Measurements from ENCODE around the gene MRPS25.

MRPS25 gene

GRCh38 chr3:15081960-15082664 is 17.0 kb upstream of the MRPS25 start:
- no peak for FAIRE-seq

GRCh38 chr3:15079091-15079490 is 14.0 kb upstream of the MRPS25 start:
- FAIRE-seq, result no peak

GRCh38 chr3:15074500-15074899 is 9.4 kb upstream of the MRPS25 start:
- no peak for FAIRE-seq

GRCh38 chr3:15071699-15072098 is 6.6 kb upstream of the MRPS25 start:
- FAIRE-seq, result no peak

- no peak for FAIRE-seq
These were observed 4.3 kb upstream of the MRPS25 start for GRCh38 chr3:15069441-15069840.

GRCh38 chr3:15066467-15066866 is 1.4 kb upstream of the MRPS25 start:
- no peak for FAIRE-seq

GRCh38 chr3:15065550-15066007 is 464 bp upstream of the MRPS25 start:
- FAIRE-seq, result no peak

GRCh38 chr3:15064299-15064834 is 748 bp downstream of the MRPS25 start:
- FAIRE-seq, result no peak

- FAIRE-seq, result no peak
These were observed 1.3 kb downstream of the MRPS25 start for GRCh38 chr3:15063656-15064286.

GRCh38 chr3:15063238-15063637 is 1.9 kb downstream of the MRPS25 start:
- no peak for FAIRE-seq

GRCh38 chr3:15060029-15060428 is 5.1 kb downstream of the MRPS25 start:
- FAIRE-seq, result no peak

- FAIRE-seq, result no peak
These were observed 8.3 kb downstream of the MRPS25 start for GRCh38 chr3:15056676-15057404.

- FAIRE-seq, result no peak
These were observed 10.0 kb downstream of the MRPS25 start for GRCh38 chr3:15055019-15055557.

GRCh38 chr3:15053541-15053940 is 11.6 kb downstream of the MRPS25 start:
- no peak for FAIRE-seq

GRCh38 chr3:15052335-15053242 is 12.5 kb downstream of the MRPS25 start:
- FAIRE-seq, result no peak

GRCh38 chr3:15051531-15051930 is 13.6 kb downstream of the MRPS25 start:
- no peak for FAIRE-seq

- FAIRE-seq, result no peak
These were observed 14.6 kb downstream of the MRPS25 start for GRCh38 chr3:15050405-15051092.

GRCh38 chr3:15049584-15049983 is 15.5 kb downstream of the MRPS25 start:
- no peak for FAIRE-seq

- no peak for FAIRE-seq
These were observed 19.4 kb downstream of the MRPS25 start for GRCh38 chr3:15045667-15046066.

- no peak for FAIRE-seq
These were observed 20.8 kb downstream of the MRPS25 start for GRCh38 chr3:15044326-15044725.

- no peak for FAIRE-seq
These were observed 21.5 kb downstream of the MRPS25 start for GRCh38 chr3:15043408-15044171.
